Keratinocyte (primary cell): ENCODE data around the gene TLL2. TPM values are rescaled to one million over a fixed set of nuclear protein-coding genes. Genes with fewer than 3 reads are reported as not detected.

ENCODE experiments used
- DNase-seq: peaks from one replicate; pipeline ENCODE4 v3.0.0-alpha.2; 2011; ENCODE audit warnings: low read depth, missing footprints, low spot score
- FAIRE-seq: peaks from 2 replicates; lab custom pipeline; 2011; peaks lifted over from hg19 to GRCh38; lab: Jason Lieb, UNC
- H2AFZ ChIP-seq: 2 replicates; pipeline ENCODE4 v1.6.0; 2012; ENCODE audit warnings: low read length, control low read depth, inconsistent platforms; ENCODE audit not compliant: control insufficient read depth
- H3K27ac ChIP-seq: 2 replicates; pipeline ENCODE4 v1.5.1; 2011; ENCODE audit warnings: low read length; ENCODE audit not compliant: control insufficient read depth, insufficient read depth
- H3K27me3 ChIP-seq: 3 replicates; pipeline ENCODE4 v1.6.0; 2011; ENCODE audit warnings: low read length; ENCODE audit not compliant: control insufficient read depth, insufficient read depth; ENCODE audit errors: extremely low read depth
- H3K36me3 ChIP-seq, 2 experiments: 2 replicates in 1 of 2; 3 replicates in 1 of 2; pipeline ENCODE4 v1.5.1; 2011; ENCODE audit warnings: low read length in 2 of 2, mild to moderate bottlenecking in 1 of 2; ENCODE audit not compliant: control insufficient read depth in 2 of 2, insufficient read depth in 2 of 2; ENCODE audit errors: extremely low read depth in 1 of 2
- H3K4me1 ChIP-seq: 3 replicates; pipeline ENCODE4 v1.5.1; 2011; ENCODE audit warnings: low read length; ENCODE audit not compliant: control insufficient read depth, insufficient read depth; ENCODE audit errors: extremely low read depth
- H3K4me2 ChIP-seq: 3 replicates; pipeline ENCODE4 v1.6.0; 2011; ENCODE audit warnings: low read depth, low read length; ENCODE audit not compliant: control insufficient read depth, insufficient read depth; ENCODE audit errors: extremely low read depth
- H3K4me3 ChIP-seq, 3 experiments: fragments of 200-600 bp in 1 of 3; sonication (generic) in 1 of 3; 2 replicates in 2 of 3; 3 replicates in 1 of 3; pipeline ENCODE4 v1.5.1; 2011 to 2016; ENCODE audit warnings: low read length in 3 of 3, mild to moderate bottlenecking in 3 of 3, control low read depth in 2 of 3, inconsistent platforms in 1 of 3, low read depth in 1 of 3, mixed read lengths in 1 of 3, mixed run types in 1 of 3, moderate library complexity in 1 of 3; ENCODE audit not compliant: control insufficient read depth in 2 of 3, insufficient read depth in 2 of 3; ENCODE audit errors: extremely low read depth in 1 of 3
- H3K79me2 ChIP-seq: 2 replicates; pipeline ENCODE4 v1.6.0; 2012; ENCODE audit warnings: low read length; ENCODE audit not compliant: control insufficient read depth, insufficient read depth
- H3K9ac ChIP-seq: 3 replicates; pipeline ENCODE4 v1.6.0; 2011; ENCODE audit warnings: low read length; ENCODE audit not compliant: control insufficient read depth, insufficient read depth; ENCODE audit errors: extremely low read depth
- H3K9me1 ChIP-seq: 3 replicates; pipeline ENCODE4 v1.6.0; 2011; ENCODE audit warnings: low read length; ENCODE audit not compliant: control insufficient read depth, insufficient read depth; ENCODE audit errors: extremely low read depth
- H3K9me3 ChIP-seq: 2 replicates; pipeline ENCODE4 v1.5.1; 2012; ENCODE audit warnings: low read depth, low read length; ENCODE audit not compliant: control insufficient read depth
- H4K20me1 ChIP-seq: 3 replicates; pipeline ENCODE4 v1.6.0; 2011; ENCODE audit warnings: low read length; ENCODE audit not compliant: control insufficient read depth, insufficient read depth; ENCODE audit errors: extremely low read depth
- EZH2 ChIP-seq: IDR thresholded peaks from one replicate; pipeline ENCODE4 v1.6.1; 2012; ENCODE audit warnings: inconsistent platforms, mild to moderate bottlenecking, low read length, moderate library complexity
- dilution Hi-C: fragments of 300-500 bp; cut with MboI; formaldehyde crosslinking; loops from one replicate; pipeline ENCODE4 v1.7.0; 2020; ENCODE audit warnings: low sequenced_read_pairs; ENCODE audit not compliant: extremely low pct_ligation_motif_present
- polyA plus RNA-seq, 5 experiments: library from polyadenylated mRNA; depleted of rRNA in 3 of 5; stranded (reverse) in 3 of 5; stranded (forward) in 1 of 5; unstranded in 1 of 5; fragments of >200 nt; gene quantifications; 1 replicate in 1 of 5; 2 replicates in 3 of 5; 3 replicates in 1 of 5; pipeline versions ENCODE4 v1.2.1 to v1.2.3, GENCODE V29; 2011 to 2012; ENCODE audit warnings: missing spikeins in 2 of 5, low read depth in 1 of 5, low replicate concordance in 1 of 5
- TF ChIP-seq, protein P1 (sequence below), 3 experiments: IDR thresholded peaks in 1 of 3; conservative IDR thresholded peaks in 1 of 3; optimal IDR thresholded peaks in 1 of 3; 2 replicates in 2 of 3; 3 replicates in 1 of 3; pipeline versions ENCODE3 to v1.5.1; 2011; ENCODE audit warnings: low read length in 3 of 3, mild to moderate bottlenecking in 3 of 3, moderate library complexity in 2 of 3, control low read depth in 1 of 3, inconsistent platforms in 1 of 3; ENCODE audit not compliant: insufficient read depth in 2 of 3; ENCODE audit errors: extremely low read depth in 1 of 3

The TLL2 gene
- polyA plus RNA-seq, 1 donor (not counting 4 experiments of a cell fraction or from before 2014, with no cell fraction given), result 0.83 TPM

DNA sequence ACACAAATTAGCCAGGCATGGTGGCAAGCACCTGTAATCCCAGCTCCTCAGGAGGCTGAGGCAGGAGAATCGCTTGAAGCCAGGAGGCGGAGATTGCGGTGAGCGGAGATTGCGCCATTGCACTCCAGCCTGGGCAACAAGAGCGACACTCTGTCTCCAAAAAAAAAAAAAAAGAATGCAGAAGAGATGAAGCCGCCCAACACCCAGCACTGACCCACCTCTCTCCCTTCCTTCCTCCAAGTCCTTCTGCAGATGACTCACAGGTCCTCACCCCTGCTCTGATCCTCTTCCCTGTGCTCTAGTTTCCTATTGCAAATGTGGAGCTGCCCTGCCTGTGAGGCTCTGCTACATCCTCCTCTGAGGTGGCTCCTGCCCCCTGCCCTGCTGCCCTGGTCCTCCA lies 132.9 kb downstream of the TLL2 start:
- Histone ChIP-seq H3K9me1 (no peaks in the 10 kb centered on the region), H3K4me3 (no peak overlapping the region), H3K36me3 (no peaks in the 10 kb centered on the region), H2AFZ (no peak overlapping the region), H3K79me2 (no peaks in the 10 kb centered on the region), H4K20me1 (no peaks in the 10 kb centered on the region), H3K4me2 (no peak overlapping the region), H3K4me1 (peaks cover 7% of the 10 kb centered on the region), H3K27ac (no peak overlapping the region), H3K9ac (no peak overlapping the region), H3K27me3 (peaks cover 19% of the 10 kb centered on the region), H3K9me3 (no peaks in the 10 kb centered on the region)
- FAIRE-seq (no peak), DNase-seq (no peak)
- dilution Hi-C loops, result no loop called here
- no peak for TF ChIP-seq EZH2
- TF ChIP-seq, protein P1, sequence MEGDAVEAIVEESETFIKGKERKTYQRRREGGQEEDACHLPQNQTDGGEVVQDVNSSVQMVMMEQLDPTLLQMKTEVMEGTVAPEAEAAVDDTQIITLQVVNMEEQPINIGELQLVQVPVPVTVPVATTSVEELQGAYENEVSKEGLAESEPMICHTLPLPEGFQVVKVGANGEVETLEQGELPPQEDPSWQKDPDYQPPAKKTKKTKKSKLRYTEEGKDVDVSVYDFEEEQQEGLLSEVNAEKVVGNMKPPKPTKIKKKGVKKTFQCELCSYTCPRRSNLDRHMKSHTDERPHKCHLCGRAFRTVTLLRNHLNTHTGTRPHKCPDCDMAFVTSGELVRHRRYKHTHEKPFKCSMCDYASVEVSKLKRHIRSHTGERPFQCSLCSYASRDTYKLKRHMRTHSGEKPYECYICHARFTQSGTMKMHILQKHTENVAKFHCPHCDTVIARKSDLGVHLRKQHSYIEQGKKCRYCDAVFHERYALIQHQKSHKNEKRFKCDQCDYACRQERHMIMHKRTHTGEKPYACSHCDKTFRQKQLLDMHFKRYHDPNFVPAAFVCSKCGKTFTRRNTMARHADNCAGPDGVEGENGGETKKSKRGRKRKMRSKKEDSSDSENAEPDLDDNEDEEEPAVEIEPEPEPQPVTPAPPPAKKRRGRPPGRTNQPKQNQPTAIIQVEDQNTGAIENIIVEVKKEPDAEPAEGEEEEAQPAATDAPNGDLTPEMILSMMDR (optimal IDR thresholded peaks at IDR 0.05 in 1 of 3, IDR thresholded peaks at IDR 0.05 in 1 of 3, conservative IDR thresholded peaks at IDR 0.05 in 1 of 3; ENCODE audit: extremely low read depth in 1 of 3, insufficient read depth in 2 of 3, low read length in 3 of 3), result no peak

DNA sequence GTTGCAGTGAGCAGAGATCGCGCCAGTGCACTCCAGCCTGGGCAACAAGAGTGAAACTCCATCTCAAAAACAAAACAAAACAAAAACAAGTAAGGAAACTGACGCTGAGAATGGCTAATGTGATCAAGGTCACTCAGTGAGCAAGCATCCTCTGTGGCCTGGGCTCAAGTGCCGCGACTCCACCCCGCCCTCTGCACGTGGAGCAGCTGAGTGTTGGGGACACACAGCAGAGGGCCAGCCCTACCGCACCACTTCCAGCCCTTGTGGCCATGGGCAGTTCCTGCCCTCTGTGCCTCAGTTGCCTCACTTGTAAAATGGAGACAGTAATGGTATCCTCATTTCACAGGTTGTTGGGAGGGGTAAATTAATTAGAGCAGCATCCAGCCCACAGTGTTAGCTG lies 134.0 kb downstream of the TLL2 start:
- Histone ChIP-seq H3K4me2 (no peak overlapping the region), H4K20me1 (no peaks in the 10 kb centered on the region), H3K36me3 (no peaks in the 10 kb centered on the region), H3K4me3 (no peak overlapping the region), H3K27me3 (peaks cover 8% of the 10 kb centered on the region), H3K9ac (no peak overlapping the region), H3K9me1 (no peaks in the 10 kb centered on the region), H2AFZ (no peak overlapping the region), H3K9me3 (no peaks in the 10 kb centered on the region), H3K79me2 (no peaks in the 10 kb centered on the region), H3K4me1 (peaks cover 7% of the 10 kb centered on the region), H3K27ac (no peak overlapping the region)
- FAIRE-seq (no peak), DNase-seq (no peak)
- dilution Hi-C loops, result no loop called here
- TF ChIP-seq, protein P1 (optimal IDR thresholded peaks at IDR 0.05 in 1 of 3, IDR thresholded peaks at IDR 0.05 in 1 of 3, conservative IDR thresholded peaks at IDR 0.05 in 1 of 3; ENCODE audit: extremely low read depth in 1 of 3, insufficient read depth in 2 of 3, low read length in 3 of 3), result no peak
- TF ChIP-seq EZH2, result no peak
